Thyroid gland (tissue), 4 donors: ENCODE results near the gene PELI1.

Source experiments
- CTCF ChIP-seq, 6 experiments: fragments of 200-600 bp in 3 of 6; fragments of 450-650 bp in 3 of 6; sonication (generic) in 3 of 6; IDR thresholded peaks; one replicate each; pipeline ENCODE4 v1.5.1; 2016 to 2019; ENCODE audit warnings: antibody characterized with exemption in 6 of 6, mild to moderate bottlenecking in 2 of 6, inconsistent platforms in 1 of 6, moderate library complexity in 1 of 6
- POLR2A ChIP-seq, 2 donors: fragments of 450-650 bp; IDR thresholded peaks; one replicate each; pipeline ENCODE4 v1.6.1; 2017; ENCODE audit warnings: antibody characterized with exemption in 2 of 2, mild to moderate bottlenecking in 2 of 2, moderate library complexity in 1 of 2

GRCh38 chr2:64065516-64065915 lies 78.7 kb downstream of the PELI1 start:
- TF ChIP-seq CTCF (IDR thresholded peaks at IDR 0.05) (no peak), POLR2A (IDR thresholded peaks at IDR 0.05) (no peak)
